Loucy (cell line): ENCODE data around the gene ELMO1.

Source experiments
- CTCF ChIP-seq: fragments of 200-600 bp; sonication (generic); conservative IDR thresholded peaks from 2 replicates; pipeline ENCODE4 v1.5.1; 2014; ENCODE audit warnings: mild to moderate bottlenecking, antibody characterized with exemption, low read length
- EZH2phosphoT487 ChIP-seq: fragments of 200-600 bp; IDR thresholded peaks from 2 replicates; pipeline ENCODE4 v1.6.1; 2018; ENCODE audit warnings: antibody characterized with exemption, mild to moderate bottlenecking, moderate library complexity, borderline replicate concordance

- no peak for TF ChIP-seq CTCF
- TF ChIP-seq EZH2phosphoT487 = no peak
These were observed 629.0 kb downstream of the ELMO1 start for GRCh38 chr7:36819639-36820038.
